Vagina (tissue), 2 donors: ENCODE data around the gene TNIK.

ENCODE experiments used
- POLR2A ChIP-seq, 2 donors: fragments of 450-650 bp; IDR thresholded peaks; one replicate each; pipeline ENCODE4 v1.6.1; 2017; ENCODE audit warnings: antibody characterized with exemption in 2 of 2, mild to moderate bottlenecking in 2 of 2, moderate library complexity in 2 of 2
- POLR2AphosphoS5 ChIP-seq, 2 donors: sonication (generic); formaldehyde crosslinking; IDR thresholded peaks; one replicate each; pipeline ENCODE4 v1.9.0; 2017; ENCODE audit warnings: antibody characterized with exemption in 2 of 2, mild to moderate bottlenecking in 2 of 2, low read depth in 1 of 2; ENCODE audit not compliant: insufficient read depth in 1 of 2
- TF ChIP-seq, protein P1 (sequence below), 3 experiments: fragments of 450-650 bp in 2 of 3; fragments of 200-600 bp in 1 of 3; sonication (generic) in 1 of 3; IDR thresholded peaks; one replicate each; pipeline ENCODE4 v1.5.1; 2017 to 2019; ENCODE audit warnings: antibody characterized with exemption in 3 of 3, mild to moderate bottlenecking in 2 of 3, moderate library complexity in 2 of 3

DNA sequence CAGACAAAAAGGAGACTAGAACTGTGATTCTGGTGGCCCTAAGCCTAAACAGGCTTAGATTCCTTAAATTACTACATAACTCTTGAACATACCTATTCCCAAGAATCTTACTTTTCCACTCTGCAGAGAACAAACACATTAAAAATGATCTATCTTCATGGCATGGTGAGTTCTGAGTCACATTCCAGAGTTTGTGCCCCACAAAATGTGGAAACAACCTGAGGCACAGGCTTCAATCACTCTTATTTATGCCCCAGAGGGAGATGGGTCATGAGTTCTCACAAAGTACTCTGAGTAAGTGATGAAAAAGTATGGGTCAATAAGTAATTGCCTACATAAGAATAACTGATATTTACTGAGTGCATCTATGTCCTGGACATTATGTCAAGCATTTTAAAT is 296.1 kb downstream of the TNIK start:
- TF ChIP-seq, protein P1, sequence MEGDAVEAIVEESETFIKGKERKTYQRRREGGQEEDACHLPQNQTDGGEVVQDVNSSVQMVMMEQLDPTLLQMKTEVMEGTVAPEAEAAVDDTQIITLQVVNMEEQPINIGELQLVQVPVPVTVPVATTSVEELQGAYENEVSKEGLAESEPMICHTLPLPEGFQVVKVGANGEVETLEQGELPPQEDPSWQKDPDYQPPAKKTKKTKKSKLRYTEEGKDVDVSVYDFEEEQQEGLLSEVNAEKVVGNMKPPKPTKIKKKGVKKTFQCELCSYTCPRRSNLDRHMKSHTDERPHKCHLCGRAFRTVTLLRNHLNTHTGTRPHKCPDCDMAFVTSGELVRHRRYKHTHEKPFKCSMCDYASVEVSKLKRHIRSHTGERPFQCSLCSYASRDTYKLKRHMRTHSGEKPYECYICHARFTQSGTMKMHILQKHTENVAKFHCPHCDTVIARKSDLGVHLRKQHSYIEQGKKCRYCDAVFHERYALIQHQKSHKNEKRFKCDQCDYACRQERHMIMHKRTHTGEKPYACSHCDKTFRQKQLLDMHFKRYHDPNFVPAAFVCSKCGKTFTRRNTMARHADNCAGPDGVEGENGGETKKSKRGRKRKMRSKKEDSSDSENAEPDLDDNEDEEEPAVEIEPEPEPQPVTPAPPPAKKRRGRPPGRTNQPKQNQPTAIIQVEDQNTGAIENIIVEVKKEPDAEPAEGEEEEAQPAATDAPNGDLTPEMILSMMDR (IDR thresholded peaks at IDR 0.05) = no peak
- no peak for TF ChIP-seq POLR2A (IDR thresholded peaks at IDR 0.05)
- TF ChIP-seq POLR2AphosphoS5 (IDR thresholded peaks at IDR 0.05; ENCODE audit: insufficient read depth in 1 of 2, low read depth in 1 of 2) = no peak
